Left lung (tissue), 10 donors: ENCODE data around the gene EFCC1. TPM values are rescaled to one million over a fixed set of nuclear protein-coding genes. Genes with fewer than 3 reads are reported as not detected.

Source experiments
- ATAC-seq: fragments of 200-7000 bp; cut with Tn5 transposase; one replicate; pipeline ENCODE4 v1.9.1; 2020; ENCODE audit warnings: moderate library complexity
- DNase-seq, 4 donors: peaks; one replicate each; pipeline ENCODE4 v3.0.0-alpha.2; 2013 to 2020
- H3K27ac ChIP-seq, 2 donors: fragments of 200-600 bp; sonication (generic) in 1 of 2; one replicate each; pipeline versions ENCODE4 v1.5.0 to v1.8.0; 2020 to 2021
- H3K27me3 ChIP-seq, 2 donors: fragments of 200-600 bp; sonication (generic) in 1 of 2; one replicate each; pipeline versions ENCODE4 v1.5.0 to v1.8.0; 2020 to 2021
- H3K36me3 ChIP-seq, 2 donors: fragments of 200-600 bp; sonication (generic) in 1 of 2; one replicate each; pipeline versions ENCODE4 v1.5.0 to v1.8.0; 2020 to 2021
- H3K4me1 ChIP-seq, 2 donors: fragments of 200-600 bp; one replicate each; pipeline ENCODE4 v1.8.0; 2021
- H3K4me3 ChIP-seq, 2 donors: fragments of 200-600 bp; sonication (generic) in 1 of 2; one replicate each; pipeline versions ENCODE4 v1.5.0 to v1.8.0; 2020 to 2021; ENCODE audit warnings: mild to moderate bottlenecking in 1 of 2
- H3K9me3 ChIP-seq, 2 donors: fragments of 200-600 bp; sonication (generic) in 1 of 2; one replicate each; pipeline versions ENCODE4 v1.5.0 to v1.8.0; 2020 to 2021
- CTCF ChIP-seq, 2 donors: fragments of 200-600 bp; sonication (generic) in 1 of 2; IDR thresholded peaks; one replicate each; pipeline versions ENCODE4 v1.5.0 to v1.8.0; 2021; ENCODE audit warnings: antibody characterized with exemption in 2 of 2
- intact Hi-C, 2 donors: fragments of 100-400 bp; cut with DNase I; formaldehyde crosslinking; loops; one replicate each; pipeline versions ENCODE4 v1.11.2 to v1.14.2; 2022
- polyA plus RNA-seq, 6 donors: library from polyadenylated mRNA; unstranded; fragments of 120-200 nt; gene quantifications; one replicate each; pipeline ENCODE4 v1.2.1, GENCODE V29; 2013; ENCODE audit not compliant: insufficient read length in 6 of 6
- total RNA-seq, 2 donors: library from RNA; stranded (reverse); fragmentation: NEBNext Ultra II Directional; extraction: Animal tissue kit (Norgen Biotek cat#: 25700); gene quantifications; one replicate each; pipeline ENCODE4 v1.2.1, GENCODE V29; 2021
- donor health status: DM: no; HTN: yes; CAD: no.
- donor health status: DM: no; HTN: no; CAD: no.

The EFCC1 gene
- total and polyA plus RNA-seq, 8 donors: 2.7 to 16.8 (median 12.9) TPM

DNA sequence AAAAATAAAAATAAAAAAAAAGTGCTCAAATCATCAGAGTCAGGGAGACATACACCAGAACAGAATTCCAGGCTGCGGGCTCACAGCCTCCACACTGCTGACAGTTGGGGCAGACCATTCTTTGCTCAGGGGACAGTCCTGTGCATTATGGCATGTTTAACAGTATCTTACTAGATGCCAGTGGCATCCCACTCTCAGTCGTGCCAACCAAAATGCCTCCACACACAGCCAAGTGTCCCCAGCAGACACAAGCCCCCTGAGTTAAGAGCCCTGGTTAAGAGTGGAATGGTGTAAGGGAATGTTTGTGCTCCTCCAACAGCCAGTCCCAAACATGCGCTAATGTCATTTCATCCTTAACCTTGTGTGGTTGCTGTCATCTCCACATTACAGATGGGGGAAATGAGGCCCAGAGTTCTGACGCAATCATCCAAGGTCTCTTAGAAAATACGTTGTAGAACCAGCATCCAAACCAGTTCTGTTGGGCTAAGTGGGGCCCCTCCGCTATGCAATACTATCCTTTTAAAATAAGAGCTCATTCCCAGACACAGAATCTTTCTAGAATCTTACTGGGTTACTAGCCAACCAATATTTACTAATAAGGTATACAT, 33.3 kb upstream of the EFCC1 start:
- H3K36me3 ChIP-seq: no peaks in the 10 kb centered on the region
- H3K4me3 ChIP-seq: no peak overlapping the region
- no peak overlapping the region for H3K27ac ChIP-seq
- intact Hi-C loops: loop anchor here in 1 of 2 donors (5.0 kb wide), 1 partner anchor 279 kb away; the partner anchor contains the start of gene COPG1
- H3K4me1 ChIP-seq: peaks cover 0 to 18% of the 10 kb centered on the region in 2 donors
- no peak for TF ChIP-seq CTCF (IDR thresholded peaks at IDR 0.05)
- DNase-seq (no peak), ATAC-seq (no peak)
- no peaks in the 10 kb centered on the region for H3K27me3 ChIP-seq
- H3K9me3 ChIP-seq: no peaks in the 10 kb centered on the region

DNA sequence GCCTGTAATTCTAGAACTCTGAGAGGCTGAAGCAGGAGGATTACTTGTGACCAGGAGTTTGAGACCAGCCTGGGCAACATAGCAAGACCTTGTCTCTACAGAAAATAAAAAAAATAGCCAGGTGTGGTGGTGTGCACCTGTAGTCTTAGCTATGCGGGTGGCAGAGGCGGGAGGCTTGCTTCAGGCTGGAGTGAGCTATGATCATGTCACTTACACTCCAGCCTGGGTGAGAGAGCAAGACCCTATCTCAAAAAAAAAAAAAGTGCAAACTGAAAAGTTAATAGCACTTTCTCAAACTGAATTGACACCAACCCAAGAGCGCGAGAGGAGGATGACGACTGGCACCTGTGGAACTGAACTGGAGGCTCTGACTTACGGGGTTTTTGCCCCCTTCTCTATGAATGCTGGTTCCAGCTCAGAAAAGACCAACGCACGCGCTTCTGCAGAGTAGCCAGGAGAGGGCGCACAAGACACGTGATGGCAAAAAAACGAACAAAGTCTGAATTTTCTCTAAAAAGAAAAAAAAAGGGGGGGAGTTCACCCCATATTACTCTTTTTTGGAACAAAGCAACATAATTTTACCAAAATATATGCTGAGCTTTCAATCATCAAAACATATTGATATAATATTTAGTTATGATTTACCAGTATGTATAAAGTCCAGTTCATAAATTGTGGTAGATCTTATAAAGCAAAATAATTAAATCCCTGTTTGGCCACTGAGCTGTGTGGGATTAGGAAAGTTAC, 30.9 kb upstream of the EFCC1 start:
- Histone ChIP-seq H3K4me3 (no peak overlapping the region), H3K9me3 (no peaks in the 10 kb centered on the region), H3K4me1 (peaks cover 0 to 24% of the 10 kb centered on the region in 2 donors), H3K27ac (peak overlapping the region in 1 of 2 donors; percentile 2), H3K27me3 (no peaks in the 10 kb centered on the region), H3K36me3 (no peaks in the 10 kb centered on the region)
- DNase-seq (peak in 3 of 4 donors; percentile 50 to 74 (median 55)), ATAC-seq (no peak)
- intact Hi-C loops: loop anchor here in 1 of 2 donors (5.0 kb wide), 1 partner anchor 277 kb away; the partner anchor contains the start of gene COPG1
- peak; percentile 82 to 93 for TF ChIP-seq CTCF (IDR thresholded peaks at IDR 0.05)

GRCh38 chr3:128970740-128971047, 30.4 kb upstream of the EFCC1 start:
- Histone ChIP-seq H3K9me3 (no peaks in the 10 kb centered on the region), H3K4me1 (peaks cover 0 to 24% of the 10 kb centered on the region in 2 donors), H3K27ac (peak overlapping the region in 1 of 2 donors; percentile 2), H3K4me3 (no peak overlapping the region), H3K27me3 (no peaks in the 10 kb centered on the region), H3K36me3 (no peaks in the 10 kb centered on the region)
- no peak for TF ChIP-seq CTCF (IDR thresholded peaks at IDR 0.05)
- ATAC-seq (no peak), DNase-seq (no peak)
- intact Hi-C loops: no loop called here

GRCh38 chr3:128971421-128972100, 29.5 kb upstream of the EFCC1 start:
- intact Hi-C loops: no loop called here
- peak; percentile 78 for ATAC-seq
- H3K27ac ChIP-seq: no peak overlapping the region

More at GRCh38 chr3:128971421-128972100, 29.5 kb upstream of the EFCC1 start:
- no peak for TF ChIP-seq CTCF (IDR thresholded peaks at IDR 0.05)
- no peaks in the 10 kb centered on the region for H3K9me3 ChIP-seq
- H3K27me3 ChIP-seq: no peaks in the 10 kb centered on the region
- no peaks in the 10 kb centered on the region for H3K36me3 ChIP-seq
- peak in 2 of 4 donors; percentile 59 to 81 for DNase-seq
- H3K4me1 ChIP-seq: peaks cover 0 to 24% of the 10 kb centered on the region in 2 donors
- no peak overlapping the region for H3K4me3 ChIP-seq
